BJ (cell line): ENCODE measurements around the gene ALK. TPM values are rescaled to one million over a fixed set of nuclear protein-coding genes. Genes with fewer than 3 reads are reported as not detected.

Experiments used
- CTCF ChIA-PET: fragments of 350-600 bp; formaldehyde crosslinking; extraction: SDS; loops from one replicate; lab custom pipeline; 2021; ENCODE audit warnings: antibody characterized with exemption, inconsistent platforms; lab: Yijun Ruan, JAX
- POLR2A ChIA-PET: fragments of 300-600 bp; sonication (Branson Sonifier 250); formaldehyde crosslinking; extraction: SDS; loops from one replicate; lab custom pipeline; 2021; ENCODE audit warnings: antibody characterized with exemption; lab: Charles Lee
- DNase-seq: peaks from one replicate; pipeline ENCODE4 v3.0.0-alpha.2; 2011; ENCODE audit warnings: low read depth
- H3K27me3 ChIP-seq: 2 replicates; pipeline ENCODE4 v1.6.0; 2011; ENCODE audit warnings: low read length; ENCODE audit not compliant: control insufficient read depth, insufficient read depth
- H3K36me3 ChIP-seq: 2 replicates; pipeline ENCODE4 v1.5.1; 2011; ENCODE audit warnings: low read length; ENCODE audit not compliant: control insufficient read depth, insufficient read depth
- H3K4me3 ChIP-seq: 2 replicates; pipeline ENCODE4 v1.5.1; 2011; ENCODE audit warnings: low read depth, mild to moderate bottlenecking, control low read depth, low read length
- CTCF ChIP-seq: IDR thresholded peaks from 2 replicates; pipeline ENCODE4 v1.5.1; 2011; ENCODE audit warnings: low read depth, mild to moderate bottlenecking, control low read depth, inconsistent platforms, low read length, moderate library complexity; ENCODE audit not compliant: insufficient read depth
- polyA plus RNA-seq: library from polyadenylated mRNA; depleted of rRNA; stranded (reverse); fragments of >200 nt; gene quantifications from 2 replicates; pipeline ENCODE4 v1.2.3, GENCODE V29; 2011

Gene ALK
- polyA plus RNA-seq, 1 experiment = not detected

- TF ChIP-seq CTCF = no peak
- DNase-seq = no peak
- CTCF ChIA-PET = interaction anchor here (1.5 to 3.3 kb wide), 2 partner anchors 11 to 617 kb away, joined by 7 to 9 read pairs; no protein-coding TSS in a partner anchor
Observed at GRCh38 chr2:29223851-29224692, 697.3 kb downstream of the ALK start.

GRCh38 chr2:29223257-29223656 lies 698.1 kb downstream of the ALK start:
- H3K36me3 ChIP-seq = no peaks in the 10 kb centered on the region
- H3K27me3 ChIP-seq = peaks cover 5% of the 10 kb centered on the region
- ChIA-PET CTCF (interaction anchor here (3.3 kb wide), 1 partner anchor 10 kb away, joined by 9 read pairs; no protein-coding TSS in a partner anchor), POLR2A (no interaction called here)
- no peak overlapping the region for H3K4me3 ChIP-seq
- no peak for DNase-seq
- no peak for TF ChIP-seq CTCF

More at GRCh38 chr2:29223851-29224692, 697.3 kb downstream of the ALK start:
- H3K4me3 ChIP-seq = no peak overlapping the region
- POLR2A ChIA-PET = no interaction called here
- H3K27me3 ChIP-seq = peaks cover 5% of the 10 kb centered on the region
- no peaks in the 10 kb centered on the region for H3K36me3 ChIP-seq

- H3K27me3 ChIP-seq = peaks cover 3% of the 10 kb centered on the region
- DNase-seq = no peak
- CTCF ChIA-PET = interaction anchor here (3.3 kb wide), 1 partner anchor 9 kb away, joined by 9 read pairs; no protein-coding TSS in a partner anchor
- H3K36me3 ChIP-seq = no peaks in the 10 kb centered on the region
- TF ChIP-seq CTCF = no peak
- POLR2A ChIA-PET = no interaction called here
- no peak overlapping the region for H3K4me3 ChIP-seq
Observed at GRCh38 chr2:29222381-29223179, 698.8 kb downstream of the ALK start.

GRCh38 chr2:29220506-29221270 lies 700.7 kb downstream of the ALK start:
- TF ChIP-seq CTCF = no peak
- Histone ChIP-seq H3K4me3 (no peak overlapping the region), H3K36me3 (no peaks in the 10 kb centered on the region), H3K27me3 (no peaks in the 10 kb centered on the region; the same call in 1 of the 2 replicates)
- POLR2A ChIA-PET = no interaction called here
- CTCF ChIA-PET = interaction anchor here (1.0 kb wide), 1 partner anchor 8 kb away, joined by 3 read pairs; no protein-coding TSS in a partner anchor
- DNase-seq = no peak
